ENCODE measurements around the gene CACNA1C. TPM values are rescaled to one million over a fixed set of nuclear protein-coding genes. Genes with fewer than 3 reads are reported as not detected.

Gene CACNA1C
- total RNA-seq, 4 donors from 2014 or later, result 0.38 to 2.4 (median 1.4) TPM

GRCh38 chr12:2745655-2746054 lies 692.9 kb downstream of the CACNA1C start:
- WGBS, 2 donors, result 54 to 61% methylated on average over 2 of the region's 2 CpGs
- H3K4me3 ChIP-seq (ENCODE audit: low read depth, poor library complexity, severe bottlenecking), result no peak overlapping the region
- TF ChIP-seq CTCF (IDR thresholded peaks at IDR 0.05), result no peak
- no peak for TF ChIP-seq POLR2A (IDR thresholded peaks at IDR 0.05)
- no peak for DNase-seq (ENCODE audit: low spot score in 2 of 2)
- intact Hi-C loops (cut with DNase I; ENCODE audit: low total_unique reads), result no loop called here

Other genes with a start within 250 kb of the CACNA1C start
- not detected for gene LRTM2, start 232.4 kb upstream of the CACNA1C start, total RNA-seq
- gene CACNA2D4, start 134.3 kb upstream of the CACNA1C start, total RNA-seq, result 1 to 10 TPM; 2.3 to 4.0 (median 3.1) TPM
- gene DCP1B, start 48.5 kb upstream of the CACNA1C start, total RNA-seq, result 10 to 100 TPM; 10.9 to 15.1 (median 13.5) TPM